Transverse colon (tissue), 3 donors: ENCODE measurements around the gene TNFRSF8.

Experiments
- POLR2A ChIP-seq: fragments of 450-650 bp; IDR thresholded peaks from one replicate; pipeline ENCODE4 v1.6.1; 2016; ENCODE audit warnings: antibody characterized with exemption, mild to moderate bottlenecking, moderate library complexity
- TF ChIP-seq, protein P1 (sequence below), 5 experiments: fragments of 200-600 bp in 3 of 5; fragments of 450-650 bp in 2 of 5; sonication (generic) in 3 of 5; IDR thresholded peaks; 1 replicate in 2 of 5; 2 replicates in 3 of 5; pipeline ENCODE4 v1.5.1; 2016 to 2017; ENCODE audit warnings: antibody characterized with exemption in 5 of 5, inconsistent platforms in 3 of 5, mild to moderate bottlenecking in 2 of 5, moderate library complexity in 1 of 5

DNA sequence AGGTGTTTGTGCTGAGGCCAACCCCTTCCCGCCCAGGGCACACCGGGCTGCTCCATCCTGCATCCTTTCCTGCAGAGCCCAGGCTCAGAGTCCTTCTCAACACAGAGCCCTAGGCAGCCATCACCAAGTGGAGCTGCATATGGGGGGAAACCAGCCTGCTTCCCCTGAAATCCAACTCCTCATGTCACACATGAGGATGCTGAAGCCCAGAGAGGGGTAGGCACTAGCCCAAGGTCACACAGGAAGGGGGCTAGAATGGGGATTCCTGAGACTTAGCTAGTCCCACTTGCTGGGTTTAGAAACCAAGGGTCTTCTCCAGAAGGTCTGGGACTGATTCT lies 98.2 kb downstream of the TNFRSF8 start:
- TF ChIP-seq, protein P1, sequence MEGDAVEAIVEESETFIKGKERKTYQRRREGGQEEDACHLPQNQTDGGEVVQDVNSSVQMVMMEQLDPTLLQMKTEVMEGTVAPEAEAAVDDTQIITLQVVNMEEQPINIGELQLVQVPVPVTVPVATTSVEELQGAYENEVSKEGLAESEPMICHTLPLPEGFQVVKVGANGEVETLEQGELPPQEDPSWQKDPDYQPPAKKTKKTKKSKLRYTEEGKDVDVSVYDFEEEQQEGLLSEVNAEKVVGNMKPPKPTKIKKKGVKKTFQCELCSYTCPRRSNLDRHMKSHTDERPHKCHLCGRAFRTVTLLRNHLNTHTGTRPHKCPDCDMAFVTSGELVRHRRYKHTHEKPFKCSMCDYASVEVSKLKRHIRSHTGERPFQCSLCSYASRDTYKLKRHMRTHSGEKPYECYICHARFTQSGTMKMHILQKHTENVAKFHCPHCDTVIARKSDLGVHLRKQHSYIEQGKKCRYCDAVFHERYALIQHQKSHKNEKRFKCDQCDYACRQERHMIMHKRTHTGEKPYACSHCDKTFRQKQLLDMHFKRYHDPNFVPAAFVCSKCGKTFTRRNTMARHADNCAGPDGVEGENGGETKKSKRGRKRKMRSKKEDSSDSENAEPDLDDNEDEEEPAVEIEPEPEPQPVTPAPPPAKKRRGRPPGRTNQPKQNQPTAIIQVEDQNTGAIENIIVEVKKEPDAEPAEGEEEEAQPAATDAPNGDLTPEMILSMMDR (IDR thresholded peaks at IDR 0.05): no peak
- no peak for TF ChIP-seq POLR2A
